Measurements from ENCODE around the gene PHACTR3. TPM values are rescaled to one million over a fixed set of nuclear protein-coding genes. Genes with fewer than 3 reads are reported as not detected.
A peak's percentile ranks its signal among the peaks of the same experiment; 100 is the strongest.

Gene PHACTR3
- total RNA-seq, 1 donor, result not detected

DNA sequence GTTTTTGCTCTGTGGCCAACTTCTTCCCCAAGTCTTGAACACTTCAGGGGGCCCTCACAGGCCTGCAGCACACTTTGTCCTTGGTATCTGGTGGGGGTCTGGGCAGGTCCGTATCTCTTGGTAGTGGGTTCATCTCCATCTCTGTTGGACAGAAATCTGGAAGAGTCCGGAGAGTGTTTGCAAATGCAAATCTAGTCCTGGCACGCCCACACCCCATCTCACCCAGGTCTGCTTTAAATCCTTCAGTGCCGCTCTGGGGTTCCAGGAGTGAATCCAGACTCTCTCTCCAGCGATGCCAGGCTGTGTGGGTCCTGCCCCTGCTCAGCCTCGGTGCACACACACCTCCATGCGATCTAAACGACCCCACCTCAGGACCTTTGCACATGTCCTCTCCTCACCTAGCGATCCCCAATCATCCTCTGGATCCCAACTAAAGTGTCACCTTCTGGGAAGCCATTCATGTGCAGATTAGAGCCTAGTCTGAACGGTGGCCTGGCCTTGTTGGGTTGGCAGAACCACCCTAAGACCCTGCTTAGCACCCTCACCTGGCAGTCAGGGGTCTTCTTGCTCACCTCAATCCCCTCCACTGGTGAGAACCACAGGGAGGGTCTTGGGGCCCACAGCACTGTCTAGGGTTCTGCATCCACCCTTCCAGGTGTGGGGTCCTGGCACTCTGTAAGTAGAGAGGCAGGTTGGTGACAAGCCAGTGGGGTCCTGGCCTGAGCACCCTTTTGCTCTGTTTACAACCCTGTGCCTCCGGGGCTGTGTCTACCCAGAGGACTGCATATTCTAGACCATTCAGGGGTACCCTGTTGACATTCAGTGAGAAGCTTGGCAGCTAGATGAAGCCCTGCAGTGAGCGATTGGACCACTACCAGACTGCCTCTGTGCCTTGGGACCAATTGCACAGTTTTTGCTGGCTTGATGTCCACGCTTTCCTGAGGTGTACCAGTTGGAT is 228.3 kb downstream of the PHACTR3 start:
- Histone ChIP-seq H3K4me3 (ENCODE audit: insufficient read depth, low read length) (no peak overlapping the region), H3K27ac (ENCODE audit: low read depth, low read length) (no peak overlapping the region), H3K4me1 (ENCODE audit: insufficient read depth, low read length) (peaks cover 15% of the 10 kb centered on the region), H2AFZ (ENCODE audit: low read length) (no peak overlapping the region), H3K9me3 (ENCODE audit: low read depth, low read length) (no peaks in the 10 kb centered on the region), H3K4me2 (ENCODE audit: insufficient read depth, low read length) (no peak overlapping the region), H3K79me2 (ENCODE audit: insufficient read depth, low read length) (no peaks in the 10 kb centered on the region), H3K27me3 (ENCODE audit: insufficient read depth, low read length) (peaks cover 12% of the 10 kb centered on the region), H3K36me3 (ENCODE audit: insufficient read depth, low read length) (no peaks in the 10 kb centered on the region), H4K20me1 (ENCODE audit: insufficient read depth, low read length) (no peaks in the 10 kb centered on the region)
- no peak for TF ChIP-seq CTCF (IDR thresholded peaks at IDR 0.05; ENCODE audit: extremely low read depth, low read depth, low read length)
- DNase-seq (ENCODE audit: insufficient read length, low spot score, missing footprints), result no peak

- no peak overlapping the region for H2AFZ ChIP-seq (ENCODE audit: low read length)
- H3K4me2 ChIP-seq (ENCODE audit: insufficient read depth, low read length), result peak overlapping the region; percentile 65
- no peak overlapping the region for H3K4me3 ChIP-seq (ENCODE audit: insufficient read depth, low read length)
- H4K20me1 ChIP-seq (ENCODE audit: insufficient read depth, low read length), result no peaks in the 10 kb centered on the region
- no peaks in the 10 kb centered on the region for H3K9me3 ChIP-seq (ENCODE audit: low read depth, low read length)
- H3K36me3 ChIP-seq (ENCODE audit: insufficient read depth, low read length), result no peaks in the 10 kb centered on the region
- H3K27ac ChIP-seq (ENCODE audit: low read depth, low read length), result no peak overlapping the region
- peaks cover 15% of the 10 kb centered on the region for H3K4me1 ChIP-seq (ENCODE audit: insufficient read depth, low read length)
- no peaks in the 10 kb centered on the region for H3K79me2 ChIP-seq (ENCODE audit: insufficient read depth, low read length)
- DNase-seq (ENCODE audit: insufficient read length, low spot score, missing footprints), result peak; percentile 52
- TF ChIP-seq CTCF (IDR thresholded peaks at IDR 0.05; ENCODE audit: extremely low read depth, low read depth, low read length), result no peak
- H3K27me3 ChIP-seq (ENCODE audit: insufficient read depth, low read length), result peaks cover 15% of the 10 kb centered on the region
Observed at GRCh38 chr20:59835057-59835447, 230.7 kb downstream of the PHACTR3 start.

GRCh38 chr20:59835448-59836395 is 231.4 kb downstream of the PHACTR3 start:
- Histone ChIP-seq H3K27ac (ENCODE audit: low read depth, low read length) (no peak overlapping the region), H3K27me3 (ENCODE audit: insufficient read depth, low read length) (peaks cover 15% of the 10 kb centered on the region), H4K20me1 (ENCODE audit: insufficient read depth, low read length) (no peaks in the 10 kb centered on the region), H3K4me1 (ENCODE audit: insufficient read depth, low read length) (peaks cover 15% of the 10 kb centered on the region), H3K79me2 (ENCODE audit: insufficient read depth, low read length) (no peaks in the 10 kb centered on the region), H3K4me2 (ENCODE audit: insufficient read depth, low read length) (peak overlapping the region; percentile 65), H3K9me3 (ENCODE audit: low read depth, low read length) (no peaks in the 10 kb centered on the region), H3K4me3 (ENCODE audit: insufficient read depth, low read length) (peak overlapping the region; percentile 36), H2AFZ (ENCODE audit: low read length) (peak overlapping the region; percentile 34), H3K36me3 (ENCODE audit: insufficient read depth, low read length) (no peaks in the 10 kb centered on the region)
- no peak for TF ChIP-seq CTCF (IDR thresholded peaks at IDR 0.05; ENCODE audit: extremely low read depth, low read depth, low read length)
- peak; percentile 82 for DNase-seq (ENCODE audit: insufficient read length, low spot score, missing footprints)

All from osteoblast (primary cell).